ENCODE measurements around the gene FAAP20.
A peak's percentile ranks its signal among the peaks of the same experiment; 100 is the strongest.

The FAAP20 gene

DNA sequence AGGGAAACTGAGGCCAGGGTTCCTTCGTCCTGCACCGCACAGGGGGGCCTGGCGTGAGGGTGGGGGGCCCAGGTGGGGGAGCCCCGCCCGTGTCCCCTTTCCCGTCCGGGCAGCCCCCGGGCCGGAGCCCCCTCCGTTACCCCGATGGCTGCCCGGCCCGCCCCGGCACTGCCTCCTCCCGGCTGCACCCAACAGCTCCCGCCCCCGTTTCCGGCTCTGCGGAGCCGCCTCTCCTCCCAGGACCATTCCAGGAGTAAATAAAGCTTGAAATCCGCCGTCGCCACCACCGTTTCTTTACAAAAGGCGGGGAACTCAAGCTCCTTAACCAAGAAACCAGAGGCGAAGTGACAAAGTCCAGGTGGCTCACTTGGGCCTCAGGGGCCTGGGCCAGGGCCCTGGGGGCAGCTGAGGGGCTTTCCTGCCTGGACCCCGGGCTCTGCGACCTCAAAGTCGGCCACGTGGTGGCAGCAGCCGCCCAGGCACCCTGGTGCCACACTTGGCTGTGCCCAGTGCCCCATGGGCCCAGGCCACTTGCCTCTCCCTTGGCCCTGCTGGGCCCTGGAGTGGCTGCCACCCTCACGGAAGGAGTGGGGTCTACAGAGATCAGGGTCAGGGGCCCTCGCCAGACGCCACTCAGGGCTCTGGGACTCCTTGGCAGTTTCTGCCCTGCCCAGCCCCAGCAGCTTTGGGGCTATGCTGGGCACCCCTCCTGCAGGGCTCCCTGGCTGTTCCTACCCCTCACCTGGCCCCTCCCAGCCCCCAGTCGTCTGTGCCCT lies 514 bp upstream of the FAAP20 start:
- peak; percentile 63 to 67 for DNase-seq (ENCODE audit: low read depth in 2 of 2)

DNA sequence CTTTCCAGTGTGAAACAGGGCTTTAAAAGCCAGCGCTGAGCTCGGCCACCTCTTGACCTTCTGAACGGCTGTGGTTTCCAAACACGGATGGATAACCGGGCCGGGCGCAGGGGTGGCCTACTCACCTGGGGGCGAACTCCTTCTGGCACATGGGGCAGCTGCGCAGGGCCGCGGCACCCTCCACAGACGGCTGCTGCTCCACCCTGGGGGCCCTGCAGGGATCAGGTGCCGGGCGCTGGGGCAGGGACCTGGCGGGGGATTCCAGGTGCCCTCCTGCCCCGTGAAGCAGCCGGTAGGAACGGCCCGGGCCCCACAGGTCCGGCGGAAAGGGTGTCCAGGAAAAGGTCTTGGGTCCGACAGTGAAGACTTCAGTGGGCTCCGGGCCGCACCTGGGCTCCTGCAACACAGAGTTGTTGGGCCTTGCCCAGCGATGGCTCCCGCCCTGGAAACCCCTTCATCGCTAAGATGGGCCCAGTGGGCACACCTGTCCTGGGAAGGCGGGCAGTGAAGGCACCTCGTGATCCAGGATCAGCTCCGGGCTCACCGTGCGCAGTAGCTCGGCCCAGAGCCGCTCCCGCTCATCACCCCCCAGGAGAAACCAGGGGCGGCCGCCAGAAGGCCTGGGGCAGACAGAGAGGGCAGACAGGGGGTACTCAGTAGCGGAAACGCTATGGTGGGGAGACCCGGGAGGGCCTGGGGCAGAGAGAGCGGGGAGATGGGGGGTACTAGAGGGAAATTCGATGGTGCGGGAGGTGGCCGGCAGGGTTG lies 874 bp downstream of the FAAP20 start:
- DNase-seq (ENCODE audit: low read depth in 2 of 2): no peak

DNA sequence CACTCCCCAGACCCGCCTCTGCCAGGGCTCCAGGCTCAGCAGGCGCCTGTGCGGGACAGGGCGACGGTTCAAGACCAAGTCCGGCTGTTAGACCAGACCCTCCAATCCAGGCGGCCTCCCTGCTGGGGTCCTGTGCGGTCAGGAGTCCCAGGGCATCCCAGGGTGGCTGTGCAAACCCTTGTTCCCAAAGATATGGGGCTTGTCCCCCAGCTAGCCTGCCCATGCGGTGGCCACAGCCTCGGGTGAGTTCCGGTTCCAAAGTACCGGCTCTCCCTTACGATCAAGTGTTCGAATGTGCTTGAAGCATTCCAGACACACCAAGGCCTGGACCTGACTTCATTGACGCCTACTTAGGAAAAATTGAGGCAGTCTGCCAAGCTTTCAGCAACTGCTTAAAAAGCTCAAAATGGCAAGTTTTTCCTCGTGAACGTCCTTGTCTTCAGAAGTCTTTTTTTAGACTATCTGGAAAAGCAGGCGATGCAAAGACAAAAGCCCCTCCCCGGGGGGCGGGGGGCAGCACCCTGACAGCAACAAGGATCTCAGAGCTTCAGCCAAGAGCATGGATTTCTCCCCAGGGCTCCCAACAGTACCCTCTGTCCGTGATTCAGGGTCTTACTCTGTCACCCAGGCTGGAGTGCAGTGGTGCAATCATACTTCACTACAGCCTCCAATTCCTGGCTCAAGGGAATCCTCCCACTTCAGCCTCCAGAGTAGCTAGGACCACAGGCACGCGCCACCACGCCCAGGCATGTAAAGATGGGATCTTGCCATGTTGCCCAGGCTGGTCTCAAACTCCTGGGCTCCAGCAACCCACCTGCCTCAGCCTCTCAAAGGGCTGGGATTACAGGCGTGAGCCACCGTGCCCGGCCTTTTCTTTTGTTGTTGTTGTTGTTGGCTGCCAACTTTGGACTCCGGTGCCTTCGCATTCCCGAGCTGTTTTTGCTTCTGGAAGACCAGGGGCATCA lies 2.3 kb downstream of the FAAP20 start:
- no peak for DNase-seq (ENCODE audit: low read depth in 2 of 2)

DNA sequence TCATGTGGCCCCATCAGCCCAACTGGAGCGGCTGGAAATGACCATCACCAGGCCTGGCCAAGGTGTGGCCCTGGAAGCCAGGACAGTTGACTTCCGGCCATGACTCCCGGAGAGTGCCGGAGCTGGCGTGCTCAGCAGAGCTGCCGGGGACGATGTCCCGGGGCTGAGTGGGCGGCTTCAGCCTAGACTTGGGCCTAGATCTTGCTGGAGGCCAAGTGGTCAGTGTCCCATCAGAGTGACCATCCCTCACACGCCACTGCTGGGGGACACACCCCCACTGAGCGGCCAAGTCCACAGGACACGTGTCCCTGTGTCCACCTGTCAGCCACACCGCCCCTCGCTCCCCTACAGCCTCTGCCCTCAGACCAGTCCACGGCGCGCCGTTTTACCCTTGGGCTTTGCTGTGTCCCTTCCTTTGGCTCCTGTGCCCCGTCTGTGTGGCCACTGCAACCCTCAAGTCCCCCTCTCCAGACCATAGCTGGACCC lies 4.0 kb downstream of the FAAP20 start:
- DNase-seq (ENCODE audit: low read depth in 2 of 2): no peak

DNA sequence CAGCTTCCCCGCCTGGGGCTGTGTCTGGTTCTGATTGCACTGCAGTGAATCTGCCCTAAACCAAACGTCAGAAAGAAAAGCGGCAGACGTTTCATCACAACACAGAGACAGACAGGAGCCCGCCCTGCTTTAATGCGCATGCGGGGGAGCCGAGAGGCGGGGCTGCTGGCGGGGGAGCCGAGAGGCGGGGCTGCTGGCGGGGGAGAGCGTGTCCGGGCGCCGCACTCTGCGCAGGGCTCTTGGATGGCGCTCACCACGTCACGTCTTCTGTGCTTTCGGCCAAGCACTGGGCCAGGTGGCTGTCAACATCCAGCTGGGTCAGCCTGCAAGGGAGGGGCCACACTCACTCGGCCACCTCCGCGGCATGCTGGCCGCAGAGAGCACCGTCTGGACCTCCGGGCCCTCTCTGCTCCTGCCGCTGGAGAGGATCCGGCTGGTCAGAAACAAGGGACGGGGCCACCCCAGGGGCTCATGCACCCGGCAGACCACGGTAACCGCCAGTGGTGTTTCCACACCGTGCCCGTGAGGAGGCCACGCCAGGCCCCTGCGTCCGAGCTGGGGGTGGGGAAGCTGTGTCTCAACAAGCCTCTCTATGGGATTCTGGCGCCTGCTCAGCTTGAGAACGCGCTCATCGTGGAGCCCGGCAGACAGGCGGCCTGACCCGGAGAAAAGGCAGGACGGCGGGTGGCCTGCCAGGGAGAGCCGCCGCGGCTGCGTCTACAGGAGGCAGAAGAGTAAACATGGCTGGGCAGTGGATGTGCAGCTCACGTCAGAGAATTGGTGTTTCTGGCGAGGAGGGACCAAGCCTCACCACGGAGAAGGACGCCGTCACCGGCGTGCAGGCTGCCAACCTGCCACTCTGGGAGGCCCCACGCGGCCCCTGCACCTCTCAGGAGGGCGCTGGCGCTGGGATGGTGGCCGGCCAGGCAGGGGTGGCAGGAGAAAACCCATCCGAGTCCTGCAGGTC lies 4.8 kb downstream of the FAAP20 start:
- peak; percentile 74 to 84 for DNase-seq (ENCODE audit: low read depth in 2 of 2)

DNA sequence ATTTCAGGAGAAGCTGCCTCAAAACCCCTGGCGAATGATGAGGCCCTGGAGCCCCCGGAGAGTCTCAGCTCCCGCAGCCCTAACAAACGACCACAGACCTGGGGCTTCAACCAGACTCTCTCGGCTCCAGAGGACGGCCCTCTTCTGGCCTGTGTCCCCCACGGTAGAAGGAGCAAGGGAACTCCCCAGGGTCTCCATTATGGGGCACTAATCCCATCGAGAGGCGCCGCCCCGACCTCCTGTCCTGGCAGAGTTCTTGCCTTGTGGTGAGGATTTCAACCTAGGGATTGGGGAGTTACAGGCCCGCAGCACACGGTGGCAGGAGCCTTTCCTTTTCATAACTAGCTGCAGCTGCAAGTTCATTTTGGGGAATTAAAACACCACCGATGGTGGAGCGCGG lies 6.2 kb downstream of the FAAP20 start:
- DNase-seq (ENCODE audit: low read depth in 2 of 2): no peak

DNA sequence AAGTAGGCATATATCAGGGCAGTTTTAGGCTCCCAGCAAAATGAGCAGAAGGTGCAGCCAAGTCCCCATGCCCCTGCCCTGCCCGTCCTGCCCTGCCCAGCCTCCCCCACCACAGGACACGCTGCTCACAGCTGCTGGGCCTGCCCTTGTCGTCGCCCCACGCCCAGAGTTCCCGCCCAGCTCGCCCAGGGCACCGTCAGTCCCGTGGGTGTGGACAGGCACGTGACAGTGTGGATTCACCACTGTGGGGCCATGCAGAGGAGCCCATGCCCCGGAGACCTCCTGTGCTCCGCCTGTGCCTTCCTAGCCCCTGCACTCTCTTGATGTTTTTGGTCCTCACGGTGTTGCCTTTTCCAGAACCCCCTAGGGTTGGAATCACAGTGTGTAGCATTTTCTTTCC lies 7.0 kb downstream of the FAAP20 start:
- no peak for DNase-seq (ENCODE audit: low read depth in 2 of 2)

DNA sequence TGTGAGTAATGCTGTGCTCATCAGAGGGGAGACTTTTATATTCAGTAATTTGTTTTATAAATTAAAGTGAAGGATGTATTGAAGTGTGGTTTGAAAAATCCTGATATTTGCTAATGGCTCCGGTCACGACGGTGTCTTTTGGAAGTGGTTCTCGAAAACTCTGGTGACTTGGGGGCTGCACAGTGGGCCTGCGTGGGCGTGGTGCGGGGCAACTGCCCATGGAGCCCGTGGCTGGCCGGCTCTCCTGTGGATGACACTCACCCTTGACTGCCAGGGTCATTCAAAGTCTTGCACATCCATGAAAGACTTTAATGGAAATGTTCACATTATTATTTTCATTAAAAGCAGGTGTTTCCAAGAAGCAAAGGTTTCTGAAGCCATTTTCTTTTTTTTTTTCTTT lies 7.7 kb downstream of the FAAP20 start:
- DNase-seq (ENCODE audit: low read depth in 2 of 2): no peak

DNA sequence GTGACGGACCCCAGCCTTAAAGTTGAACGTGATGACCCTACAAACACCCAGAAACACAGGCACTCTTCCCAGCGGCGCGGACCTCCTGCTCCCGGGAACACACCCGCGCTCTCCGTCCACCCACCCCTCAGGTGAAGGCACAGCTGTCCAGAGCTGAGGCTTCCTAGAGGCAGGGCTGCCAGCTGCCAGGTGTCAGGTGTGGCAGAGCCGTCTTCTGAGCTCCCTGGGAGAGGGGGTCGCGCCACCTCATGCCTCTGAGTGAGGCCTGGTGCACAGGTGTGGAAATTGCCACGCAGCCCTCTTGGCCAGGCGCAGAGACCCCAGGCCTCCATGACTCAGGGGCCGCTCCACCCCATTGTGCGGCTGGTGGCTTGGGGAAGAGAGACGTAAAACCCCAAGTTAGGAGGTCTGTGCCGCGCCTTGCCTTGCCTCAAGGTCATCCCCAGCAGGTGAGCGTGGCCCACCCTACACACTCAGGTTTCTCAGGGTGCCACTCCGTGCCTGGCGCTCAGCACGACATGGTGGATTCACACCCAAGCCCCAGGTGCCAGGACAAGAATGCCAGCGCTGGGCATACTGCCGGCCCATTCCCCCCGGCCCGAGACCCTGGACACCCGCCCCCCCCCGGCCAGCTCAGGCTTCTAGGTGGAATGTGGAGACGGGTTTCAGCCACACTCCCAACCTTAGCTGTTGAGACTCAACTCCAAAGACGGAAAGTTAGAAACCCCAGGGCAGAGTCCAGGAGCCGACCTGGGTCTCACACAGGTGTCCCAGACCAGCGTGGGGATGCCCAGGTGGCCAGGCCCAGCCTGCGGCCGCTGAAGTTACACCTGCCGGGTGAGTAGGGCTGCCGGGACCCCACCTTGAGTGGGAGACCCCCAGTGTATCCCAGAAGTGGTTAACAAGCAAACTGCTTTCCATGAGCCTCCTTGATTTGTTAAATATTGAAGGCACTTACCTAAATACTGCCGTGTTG lies 8.4 kb downstream of the FAAP20 start:
- no peak for DNase-seq (ENCODE audit: low read depth in 2 of 2)

DNA sequence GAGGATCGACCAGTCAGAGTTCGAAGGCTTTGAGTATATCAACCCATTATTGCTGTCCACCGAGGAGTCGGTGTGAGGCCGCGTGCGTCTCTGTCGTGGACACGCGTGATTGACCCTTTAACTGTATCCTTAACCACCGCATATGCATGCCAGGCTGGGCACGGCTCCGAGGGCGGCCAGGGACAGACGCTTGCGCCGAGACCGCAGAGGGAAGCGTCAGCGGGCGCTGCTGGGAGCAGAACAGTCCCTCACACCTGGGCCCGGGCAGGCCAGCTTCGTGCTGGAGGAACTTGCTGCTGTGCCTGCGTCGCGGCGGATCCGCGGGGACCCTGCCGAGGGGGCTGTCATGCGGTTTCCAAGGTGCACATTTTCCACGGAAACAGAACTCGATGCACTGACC lies 9.6 kb downstream of the FAAP20 start:
- no peak for DNase-seq (ENCODE audit: low read depth in 2 of 2)

DNA sequence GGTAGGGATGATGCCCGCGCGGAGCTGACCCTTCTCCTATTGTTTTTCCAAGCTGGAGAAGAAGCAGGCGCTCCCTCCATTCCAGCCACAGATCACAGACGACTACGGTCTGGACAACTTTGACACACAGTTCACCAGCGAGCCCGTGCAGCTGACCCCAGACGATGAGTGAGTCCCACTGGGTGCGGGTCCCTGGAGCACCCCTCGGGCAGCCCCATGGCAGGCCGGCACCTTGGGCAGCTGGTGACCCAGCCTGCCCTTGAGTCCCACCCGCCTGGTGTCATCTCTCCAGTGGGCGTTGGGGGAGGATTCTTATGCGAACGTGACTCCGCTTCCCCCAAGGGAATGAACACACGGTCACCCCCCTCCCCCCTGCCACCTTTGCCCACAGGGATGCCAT lies 10.0 kb downstream of the FAAP20 start:
- no peak for DNase-seq (ENCODE audit: low read depth in 2 of 2)

DNA sequence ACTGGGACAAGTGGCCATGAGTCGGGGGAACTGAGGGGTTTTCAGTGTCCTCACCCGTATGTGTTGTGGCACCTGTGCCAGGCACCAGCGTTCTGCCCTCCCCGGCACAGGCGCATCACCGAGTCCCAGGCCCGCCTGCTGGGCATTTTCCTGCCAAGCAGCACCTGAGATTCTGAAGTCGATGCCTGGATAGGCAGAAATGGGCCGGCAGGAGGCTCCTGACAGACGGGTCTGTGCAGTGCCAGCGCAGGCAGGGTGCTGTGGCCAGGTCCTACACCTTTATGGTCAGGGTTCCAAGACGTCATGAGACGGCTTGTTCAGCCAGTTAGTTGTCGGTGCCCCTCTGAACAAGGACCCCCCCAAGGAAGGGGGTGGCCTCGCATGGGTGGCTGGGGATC lies 10.6 kb downstream of the FAAP20 start:
- DNase-seq (ENCODE audit: low read depth in 2 of 2): no peak

DNA sequence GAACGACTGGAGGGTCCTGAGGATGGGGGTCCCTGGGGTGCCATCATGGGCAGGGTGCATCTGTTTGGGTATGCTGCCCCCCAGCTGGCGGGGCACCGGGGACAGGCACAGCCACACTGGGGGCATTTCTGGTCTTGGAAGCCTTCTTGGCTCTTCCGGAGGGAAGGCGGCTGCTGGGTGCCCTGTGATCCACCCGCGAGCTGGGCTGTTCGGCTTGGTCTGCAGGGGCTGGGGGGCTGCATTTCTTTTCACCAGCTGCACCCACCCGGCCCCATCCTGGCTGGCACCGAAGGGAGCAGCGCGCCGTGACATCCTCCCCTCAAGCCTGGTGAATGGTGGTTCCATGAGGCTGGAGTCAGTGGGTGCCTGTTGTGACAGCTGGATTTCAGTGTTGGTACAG lies 12.2 kb downstream of the FAAP20 start:
- no peak for DNase-seq (ENCODE audit: low read depth in 2 of 2)

DNA sequence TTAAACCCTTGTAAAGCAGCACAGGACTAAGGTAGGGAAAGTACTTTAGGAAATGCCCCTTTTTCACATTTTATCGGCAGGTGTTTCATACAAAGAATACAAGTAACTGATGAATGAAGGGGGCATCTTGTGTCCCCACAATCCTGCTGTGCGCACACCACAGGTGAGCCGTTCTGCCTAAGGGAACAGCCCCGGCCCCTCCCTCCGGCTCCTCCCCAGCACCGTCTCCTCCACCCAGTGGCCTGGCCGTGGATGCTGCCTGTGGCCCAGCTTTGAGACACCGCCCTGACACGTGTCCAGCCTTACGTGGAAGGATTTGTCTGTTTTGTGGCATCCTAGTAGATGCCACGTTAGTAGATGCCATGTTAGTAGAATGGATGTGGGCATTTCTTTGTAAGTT lies 12.8 kb downstream of the FAAP20 start:
- no peak for DNase-seq (ENCODE audit: low read depth in 2 of 2)

DNA sequence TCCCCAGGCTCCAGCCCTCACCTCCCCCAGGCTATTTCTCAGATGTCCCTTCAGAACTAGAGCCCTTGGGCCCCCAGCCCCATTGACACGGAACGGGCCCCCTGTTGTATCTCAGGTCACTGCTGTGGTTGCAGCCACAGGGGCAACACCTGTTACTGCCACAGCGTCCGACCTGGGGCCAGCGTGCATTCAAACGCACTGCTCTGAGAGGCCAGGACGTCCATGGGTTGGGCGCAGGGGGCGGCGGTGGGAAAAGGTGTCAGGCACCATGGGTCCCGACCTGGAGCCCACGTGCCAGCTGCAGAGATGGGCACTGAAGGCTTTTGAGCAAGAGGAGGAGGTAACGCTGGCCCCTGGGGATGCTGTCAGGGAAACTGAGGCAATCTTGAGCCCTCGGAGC lies 13.3 kb downstream of the FAAP20 start:
- no peak for DNase-seq (ENCODE audit: low read depth in 2 of 2)

DNA sequence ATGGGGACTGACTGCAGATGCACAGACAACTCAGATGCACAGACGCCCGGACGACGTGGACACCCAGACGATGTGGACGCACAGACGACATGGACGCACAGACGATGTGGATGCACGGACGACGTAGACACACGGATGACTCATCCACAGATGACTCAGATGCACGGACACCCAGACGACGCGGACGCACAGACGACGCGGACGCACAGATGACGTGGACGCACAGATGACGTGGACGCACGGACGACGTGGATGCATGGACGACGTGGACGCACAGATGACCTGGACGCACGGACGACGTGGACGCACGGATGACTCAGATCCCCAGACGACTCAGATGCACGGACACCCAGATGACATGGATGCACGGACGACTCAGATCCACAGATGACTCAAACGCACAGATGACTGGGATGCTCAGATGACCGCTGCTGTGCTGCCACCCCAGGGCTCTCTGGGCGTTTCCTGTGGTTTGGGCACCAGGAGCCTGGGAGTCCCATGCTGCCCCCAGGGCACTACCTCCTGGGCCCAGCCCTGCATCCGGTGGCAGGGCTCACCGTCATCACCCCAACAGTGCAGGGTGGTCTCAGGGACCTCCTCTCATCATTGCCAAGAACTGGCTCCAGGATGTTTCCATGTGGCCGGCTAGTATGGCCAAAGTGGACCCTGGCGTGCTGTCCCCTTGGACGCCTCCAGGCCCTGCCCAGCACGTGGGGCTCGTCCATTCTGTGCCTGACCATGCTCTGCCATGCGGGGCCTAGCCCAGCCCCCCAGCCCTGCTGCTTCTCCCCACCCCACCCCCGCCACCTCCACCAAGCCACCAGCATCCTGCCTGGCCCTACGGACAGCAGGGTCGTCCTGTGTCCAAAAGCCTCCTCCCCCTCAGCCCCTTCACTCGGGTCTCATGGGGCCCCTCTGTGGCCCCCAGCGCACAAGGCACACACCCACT lies 14.0 kb downstream of the FAAP20 start:
- DNase-seq (ENCODE audit: low read depth in 2 of 2): no peak

DNA sequence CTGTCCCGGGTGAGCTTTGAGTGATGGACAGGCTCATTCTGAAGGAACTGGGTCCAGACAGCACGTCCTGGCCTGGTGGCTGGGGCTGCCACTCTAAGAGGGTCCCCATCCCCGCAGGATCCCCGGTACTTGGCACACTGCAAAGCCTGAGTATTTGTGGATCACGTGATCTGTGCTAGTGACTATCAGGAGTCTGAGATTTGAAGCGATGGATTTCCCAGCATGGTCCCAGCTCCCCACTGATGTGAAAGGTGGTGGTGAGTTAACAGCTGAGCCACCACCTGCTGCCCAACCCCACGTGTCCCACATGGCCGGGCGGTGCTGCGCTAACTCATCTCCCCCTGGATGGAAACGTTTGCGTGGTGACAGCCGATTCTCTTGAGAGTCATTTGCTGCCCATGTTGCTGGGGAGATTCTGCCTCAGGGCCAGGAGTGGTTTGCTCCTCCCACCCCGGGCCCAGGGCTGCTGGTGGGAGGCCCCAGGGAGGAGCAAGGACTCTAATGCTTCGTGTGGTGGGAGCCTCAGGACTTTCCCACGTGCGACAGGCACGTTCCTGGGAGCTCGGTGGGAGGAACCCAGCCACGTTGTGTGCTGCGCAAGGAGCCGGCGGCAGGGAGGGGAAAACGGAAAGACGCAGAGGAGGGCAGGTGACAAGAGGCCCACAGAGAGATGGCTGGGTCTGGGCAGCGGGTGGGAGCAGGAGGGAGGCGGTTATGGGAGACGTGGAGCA lies 15.1 kb downstream of the FAAP20 start:
- DNase-seq (ENCODE audit: low read depth in 2 of 2): no peak

DNA sequence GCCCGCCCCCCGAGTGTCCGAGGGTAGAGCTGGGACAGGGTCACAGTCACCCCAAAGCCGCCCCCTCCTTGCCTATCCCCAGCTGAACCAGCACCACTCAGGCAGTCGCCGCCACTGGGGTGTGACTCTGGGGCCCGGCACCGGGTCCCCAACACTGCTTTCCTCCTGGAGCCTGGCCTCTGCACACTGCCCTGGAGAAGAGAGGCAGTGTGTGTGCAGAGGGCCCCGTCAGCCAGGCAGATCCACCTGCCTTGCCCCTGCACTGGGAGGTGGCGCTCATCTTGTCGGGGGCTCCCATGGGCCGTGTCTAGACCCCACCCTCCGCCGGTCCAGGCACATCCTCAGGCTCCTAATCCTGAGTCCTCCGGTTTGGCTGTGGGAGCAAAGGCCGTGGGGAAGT lies 15.7 kb downstream of the FAAP20 start:
- DNase-seq (ENCODE audit: low read depth in 2 of 2): no peak

All from stimulated activated CD4-positive, alpha-beta T cell treated with anti-CD3 and anti-CD28 coated beads, Interleukin-1b, Interleukin-23, amount 100 ng/mL, for 1 hour (primary cell).